Astrocyte (in vitro differentiated cells and primary cell): ENCODE results near the gene SCUBE1.

Source experiments
- CTCF ChIP-seq: IDR thresholded peaks from 2 replicates; pipeline ENCODE4 v1.5.1; 2011; ENCODE audit warnings: low read depth, mild to moderate bottlenecking, inconsistent platforms, low read length, moderate library complexity; ENCODE audit not compliant: insufficient read depth
- EZH2 ChIP-seq: IDR thresholded peaks from 2 replicates; pipeline ENCODE4 v1.6.1; 2012; ENCODE audit warnings: mild to moderate bottlenecking, low read length, inconsistent platforms; ENCODE audit not compliant: insufficient read depth

DNA sequence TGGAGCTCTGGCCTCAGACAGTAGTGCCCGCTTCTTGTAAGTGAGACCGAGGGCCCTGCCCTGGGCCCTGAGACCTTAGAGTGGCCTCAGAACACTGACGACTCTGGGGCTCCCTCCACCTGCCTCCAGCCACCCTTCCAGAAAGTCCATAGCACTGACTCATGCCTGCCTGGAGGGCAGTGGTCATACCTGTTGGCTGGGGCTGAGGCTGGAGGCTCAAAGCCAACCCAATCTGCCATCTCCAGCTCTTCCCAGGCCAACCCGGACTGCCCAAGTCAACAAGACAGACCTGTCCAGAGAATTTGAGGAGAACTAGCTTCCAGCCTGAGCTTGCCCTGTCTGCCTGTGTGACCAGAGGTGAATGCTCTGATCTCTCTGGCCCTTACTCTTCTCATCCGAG, 89.3 kb downstream of the SCUBE1 start:
- TF ChIP-seq CTCF (no peak), EZH2 (no peak)
